ENCODE results near the gene ST7L. TPM values are rescaled to one million over a fixed set of nuclear protein-coding genes. Genes with fewer than 3 reads are reported as not detected.
A peak's percentile ranks its signal among the peaks of the same experiment; 100 is the strongest.

ST7L gene
- polyA plus RNA-seq, 2 of the 4 experiments (the other 2 are of a cell fraction) = 10.5 to 10.8 TPM

- H3K4me2 ChIP-seq = no peak overlapping the region
- ChIA-PET CTCF (no interaction called here), POLR2A (no interaction called here)
- H3K27ac ChIP-seq = no peak overlapping the region
- no peaks in the 10 kb centered on the region for H3K9me3 ChIP-seq
- no peak for TF ChIP-seq RCOR1 (IDR thresholded peaks at IDR 0.05; ENCODE audit: low read depth, low read length)
- TF ChIP-seq CHD4 (IDR thresholded peaks at IDR 0.05; ENCODE audit: borderline replicate concordance) = no peak
- no peak for TF ChIP-seq KDM1A (IDR thresholded peaks at IDR 0.05; ENCODE audit: low read depth)
- TF ChIP-seq ZNF302 (CRISPR knock-in tag; IDR thresholded peaks at IDR 0.05) = no peak
- TF ChIP-seq TP53 (CRISPR knock-in tag; IDR thresholded peaks at IDR 0.05) = no peak
- TF ChIP-seq ELK1 (IDR thresholded peaks at IDR 0.05; ENCODE audit: low read depth, low read length) = no peak
- no peak for TF ChIP-seq FOSL2 (IDR thresholded peaks at IDR 0.05)
- TF ChIP-seq FOSL2 (CRISPR knock-in tag; IDR thresholded peaks at IDR 0.05) = no peak
- TF ChIP-seq CBX8 (IDR thresholded peaks at IDR 0.05) = no peak
- no peak for TF ChIP-seq EP300 (IDR thresholded peaks at IDR 0.05)
- no peak for TF ChIP-seq USF2 (IDR thresholded peaks at IDR 0.05)
- no peak for TF ChIP-seq ZSCAN20 (CRISPR knock-in tag; IDR thresholded peaks at IDR 0.05)
- TF ChIP-seq POLR2A (IDR thresholded peaks at IDR 0.05; ENCODE audit: low read length) = no peak
- no peak for TF ChIP-seq RAD21 (conservative IDR thresholded peaks at IDR 0.05 in 1 of 2, IDR thresholded peaks at IDR 0.05 in 1 of 2)
- 54% methylated on average over 5 of the region's 5 CpGs for WGBS (ENCODE audit: missing lambda C conversion rate)
- FAIRE-seq (no peak), DNase-seq (ENCODE audit: low read depth in 1 of 2, low spot score in 1 of 2) (no peak), ATAC-seq (no peak)
- no peak overlapping the region for H3K4me3 ChIP-seq
- H3K4me1 ChIP-seq = peaks cover under 1% of the 10 kb centered on the region; the same call in 2 of the 3 replicates
These were observed 122.7 kb downstream of the ST7L start for GRCh38 chr1:112496290-112496689.

GRCh38 chr1:112493351-112493750 is 125.6 kb downstream of the ST7L start:
- no peak overlapping the region for H3K27ac ChIP-seq
- no peaks in the 10 kb centered on the region for H3K9me3 ChIP-seq
- no peaks in the 10 kb centered on the region for H3K4me1 ChIP-seq
- TF ChIP-seq BHLHE40 (IDR thresholded peaks at IDR 0.05; ENCODE audit: low read depth, low read length) = no peak
- TF ChIP-seq POLR2AphosphoS2 (conservative IDR thresholded peaks at IDR 0.05; ENCODE audit: low read length) = no peak
- TF ChIP-seq ZNF302 (CRISPR knock-in tag; IDR thresholded peaks at IDR 0.05) = no peak
- no peak for TF ChIP-seq ELK1 (IDR thresholded peaks at IDR 0.05; ENCODE audit: low read depth, low read length)
- no peak for TF ChIP-seq RCOR1 (IDR thresholded peaks at IDR 0.05; ENCODE audit: low read depth, low read length)
- no peak for TF ChIP-seq TP53 (CRISPR knock-in tag; IDR thresholded peaks at IDR 0.05)
- TF ChIP-seq MAZ (IDR thresholded peaks at IDR 0.05; ENCODE audit: borderline replicate concordance, low read depth, low read length) = no peak
- no peak for TF ChIP-seq SMC3 (IDR thresholded peaks at IDR 0.05)
- TF ChIP-seq MYC (IDR thresholded peaks at IDR 0.05; ENCODE audit: borderline replicate concordance, low read length) = no peak
- no peak for TF ChIP-seq CHD4 (IDR thresholded peaks at IDR 0.05; ENCODE audit: borderline replicate concordance)
- DNase-seq (ENCODE audit: low read depth in 1 of 2, low spot score in 1 of 2) (no peak), ATAC-seq (no peak), FAIRE-seq (no peak)
- CTCF ChIA-PET = no interaction called here
- WGBS (ENCODE audit: missing lambda C conversion rate) = 47% methylated on average over 6 of the region's 6 CpGs
- H3K4me3 ChIP-seq = no peak overlapping the region
- peak overlapping the region; percentile 38; the same call in 2 of the 3 replicates for H3K4me2 ChIP-seq
- POLR2A ChIA-PET = no interaction called here

- Histone ChIP-seq H3K4me1 (no peaks in the 10 kb centered on the region), H3K9me3 (no peaks in the 10 kb centered on the region), H3K27ac (no peak overlapping the region), H3K4me2 (no peak overlapping the region), H3K4me3 (no peak overlapping the region)
- ATAC-seq (no peak), DNase-seq (ENCODE audit: low read depth in 1 of 2, low spot score in 1 of 2) (no peak), FAIRE-seq (no peak)
- TF ChIP-seq CHD2 (IDR thresholded peaks at IDR 0.05; ENCODE audit: low read length, partially characterized antibody) = no peak
- TF ChIP-seq FOXS1 (CRISPR knock-in tag; IDR thresholded peaks at IDR 0.05) = no peak
- no peak for TF ChIP-seq RCOR1 (IDR thresholded peaks at IDR 0.05; ENCODE audit: low read depth, low read length)
- no peak for TF ChIP-seq MAFK (IDR thresholded peaks at IDR 0.05; ENCODE audit: partially characterized antibody)
- TF ChIP-seq JUNB (IDR thresholded peaks at IDR 0.05) = no peak
- TF ChIP-seq NPAS2 (CRISPR knock-in tag; IDR thresholded peaks at IDR 0.05; ENCODE audit: borderline replicate concordance) = no peak
- TF ChIP-seq MAX (IDR thresholded peaks at IDR 0.05) = no peak
- no peak for TF ChIP-seq HOXB13 (CRISPR knock-in tag; IDR thresholded peaks at IDR 0.05; ENCODE audit: low read depth)
- no peak for TF ChIP-seq ESRRA (IDR thresholded peaks at IDR 0.05; ENCODE audit: borderline replicate concordance, low read length)
- TF ChIP-seq EP300 (IDR thresholded peaks at IDR 0.05) = no peak
- TF ChIP-seq CEBPB (IDR thresholded peaks at IDR 0.05) = no peak
- 73% methylated on average over 1 of the region's 1 CpG for WGBS (ENCODE audit: missing lambda C conversion rate)
- POLR2A ChIA-PET = interaction anchor here (1.1 kb wide), 1 partner anchor 27 kb away, joined by 3 read pairs; no protein-coding TSS in a partner anchor
- CTCF ChIA-PET = interaction anchor here (0.7 to 3.4 kb wide), 4 partner anchors 14 to 122 kb away, joined by 3 to 12 read pairs (median 4); no protein-coding TSS in a partner anchor
These were observed 126.9 kb downstream of the ST7L start for GRCh38 chr1:112492076-112492475.
